HG03135 (cell line): Measurements from ENCODE around the gene LRP5.
A peak's percentile ranks its signal among the peaks of the same experiment; 100 is the strongest.
"Not testable (repeated sequence)": the region's sequence is repeated elsewhere in the genome, so short reads cannot be mapped to it uniquely, and the experiment has no call there.

ENCODE experiments used
- ATAC-seq: cut with Tn5 transposase; IDR thresholded peaks from one replicate; pipeline ENCODE4 v1.9.1; 2021; ENCODE audit warnings: mild to moderate bottlenecking, moderate library complexity; ENCODE audit not compliant: unreplicated experiment

The LRP5 gene

GRCh38 chr11:68460741-68461574 lies 148.6 kb downstream of the LRP5 start, which contains the start of gene PPP6R3:
TSS of gene PPP6R3 (plus strand) at chr11:68460752. CDS start at chr11:68537665, 76,913 bp downstream.
- ATAC-seq = peak; percentile 39

DNA sequence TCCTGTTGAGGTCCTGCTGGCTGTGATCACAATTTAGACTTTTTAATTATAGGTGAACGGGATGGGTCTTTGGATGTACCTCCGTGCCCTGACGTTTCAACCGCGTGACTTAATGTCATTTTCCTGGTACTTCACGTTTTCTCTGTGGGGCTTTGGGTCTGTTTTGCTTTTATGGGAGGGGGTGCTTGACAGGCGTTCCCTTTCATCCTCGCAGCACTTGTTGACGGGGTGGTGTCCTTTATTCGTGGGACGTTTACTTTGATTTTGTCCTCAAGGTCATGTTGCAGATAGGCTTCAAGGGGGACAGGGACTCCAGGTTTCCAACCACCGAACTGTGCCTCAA lies 149.2 kb downstream of the LRP5 start:
- ATAC-seq = no peak

DNA sequence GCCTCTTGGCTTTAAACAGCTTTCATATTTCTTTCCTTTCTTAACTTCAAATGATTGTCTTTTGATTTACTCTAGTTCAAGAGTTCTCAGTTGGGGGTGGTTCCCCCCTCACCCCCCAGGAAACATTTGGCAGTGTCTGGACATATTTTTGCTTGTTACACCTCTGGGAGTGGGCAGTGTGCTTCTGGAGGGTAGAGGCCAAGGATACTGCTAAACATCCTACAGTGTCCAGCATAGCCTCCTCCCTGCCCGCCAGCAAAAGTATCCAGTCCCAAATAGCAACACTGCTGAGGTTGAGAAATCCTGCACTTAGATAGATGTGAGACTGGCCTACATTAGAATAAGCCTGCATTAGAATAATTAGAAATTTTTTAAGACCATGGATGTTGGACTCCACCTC lies 151.3 kb downstream of the LRP5 start:
- ATAC-seq = no peak

GRCh38 chr11:68467201-68467834 lies 154.9 kb downstream of the LRP5 start:
- no peak for ATAC-seq

DNA sequence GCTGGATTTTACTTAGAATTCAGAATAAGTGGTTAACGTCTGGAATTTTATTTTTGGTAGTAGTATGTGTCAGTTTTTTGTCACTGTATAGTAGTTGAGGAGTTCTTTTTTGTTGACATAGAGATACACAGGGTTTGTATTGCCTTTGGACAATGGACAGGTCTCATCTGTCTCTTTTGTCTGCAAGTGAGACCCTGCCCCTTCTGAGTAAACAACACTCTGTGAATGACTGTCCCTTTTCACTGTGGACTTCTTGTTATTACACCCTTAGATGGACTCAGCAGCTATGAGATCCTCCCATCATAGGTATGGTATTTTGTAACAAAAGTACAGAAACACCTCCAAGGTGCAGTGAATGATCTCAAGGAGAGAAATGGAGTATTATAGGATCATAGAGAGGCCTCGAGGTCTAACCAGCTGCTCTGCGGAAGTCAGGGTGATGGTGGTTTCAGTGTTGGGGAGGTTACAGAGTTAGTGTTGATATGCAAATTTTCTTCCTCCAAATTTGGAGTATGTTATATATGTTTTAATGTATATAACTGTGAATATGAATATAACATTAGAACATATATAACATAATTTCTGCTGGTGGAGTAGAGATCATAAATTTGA lies 155.9 kb downstream of the LRP5 start:
- ATAC-seq = no peak

- ATAC-seq = no peak
These were observed 156.7 kb downstream of the LRP5 start for GRCh38 chr11:68469122-68469521.

DNA sequence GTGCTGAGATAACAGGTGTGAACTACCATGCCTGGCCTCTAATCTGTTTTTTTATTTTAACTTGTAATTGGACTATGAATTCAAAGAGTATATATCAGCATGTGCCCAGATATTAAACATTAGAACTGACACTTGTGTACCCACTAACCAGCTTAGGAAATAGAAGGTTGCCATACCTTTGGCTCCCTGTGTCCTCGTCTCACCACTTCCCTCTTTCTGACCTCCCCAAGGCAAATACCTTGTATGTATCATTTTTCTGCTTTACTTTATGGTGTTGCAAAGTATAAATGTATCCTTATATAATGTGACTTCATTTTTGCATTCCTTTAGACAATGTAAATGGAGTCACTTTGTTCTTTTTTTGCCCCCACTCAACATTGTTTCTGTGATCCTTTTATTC lies 157.3 kb downstream of the LRP5 start:
- ATAC-seq = no peak

DNA sequence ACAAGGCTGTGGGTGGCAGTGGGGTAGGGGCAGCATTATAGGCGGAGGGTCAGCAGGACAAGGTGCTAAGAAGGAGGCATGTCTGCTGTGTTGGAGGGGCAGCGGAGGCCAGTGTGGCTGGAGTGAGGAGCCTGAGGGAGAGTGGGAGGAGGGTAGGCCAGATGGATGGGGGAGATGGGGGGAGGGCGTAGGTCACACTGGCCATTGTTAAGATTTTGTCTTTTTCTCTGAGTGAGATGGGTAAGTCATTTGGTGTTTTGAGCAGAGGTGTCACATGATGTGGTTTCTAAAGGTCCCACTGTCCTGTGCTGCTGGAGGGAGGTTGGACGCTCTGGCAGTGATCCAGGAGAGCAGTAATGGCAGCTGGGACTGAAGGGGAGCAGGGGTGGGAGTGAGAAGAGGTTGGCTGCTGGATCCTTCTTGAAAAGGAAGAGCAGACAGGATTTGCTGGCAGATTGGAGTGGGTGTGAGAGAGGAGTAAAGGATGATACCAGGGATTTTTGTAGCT lies 158.0 kb downstream of the LRP5 start:
- ATAC-seq = no peak

GRCh38 chr11:68471360-68472340 lies 159.3 kb downstream of the LRP5 start:
- ATAC-seq = no peak

GRCh38 chr11:68472778-68473177 lies 160.4 kb downstream of the LRP5 start:
- no peak for ATAC-seq

GRCh38 chr11:68473693-68474092 lies 161.3 kb downstream of the LRP5 start:
- no peak for ATAC-seq

DNA sequence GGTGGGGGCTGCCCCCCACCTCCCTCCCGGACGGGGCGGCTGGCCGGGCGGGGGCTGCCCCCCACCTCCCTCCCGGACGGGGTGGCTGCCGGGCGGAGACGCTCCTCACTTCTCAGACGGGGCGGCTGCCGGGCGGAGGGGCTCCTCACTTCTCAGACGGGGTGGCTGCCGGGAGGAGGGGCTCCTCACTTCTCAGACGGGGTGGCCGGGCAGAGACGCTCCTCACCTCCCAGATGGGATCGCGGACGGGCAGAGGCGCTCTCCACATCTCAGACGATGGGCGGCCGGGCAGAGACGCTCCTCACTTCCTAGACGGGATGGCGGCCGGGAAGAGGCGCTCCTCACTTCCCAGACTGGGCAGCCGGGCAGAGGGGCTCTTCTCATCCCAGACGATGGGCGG lies 163.2 kb downstream of the LRP5 start:
- ATAC-seq = not testable (repeated sequence)

DNA sequence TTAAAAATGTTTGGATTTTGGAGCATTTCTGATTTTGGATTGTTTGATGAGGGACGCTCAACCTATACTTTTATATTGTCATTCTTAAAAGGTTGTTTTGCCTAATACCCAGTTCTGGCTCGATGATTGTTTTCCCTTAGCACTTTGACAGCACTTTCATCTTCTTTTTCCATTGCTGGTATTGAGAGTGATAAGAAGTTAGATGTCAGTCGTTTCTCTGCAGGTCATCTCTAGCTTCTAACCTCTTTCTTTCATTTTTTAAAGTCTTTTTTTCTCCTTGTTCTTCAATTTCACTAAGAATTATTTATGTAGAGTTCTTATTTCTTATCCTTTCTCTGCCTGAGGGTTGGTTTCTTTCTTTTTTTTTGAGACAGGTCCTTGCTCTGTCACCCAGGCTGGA lies 167.0 kb downstream of the LRP5 start:
- ATAC-seq = no peak

DNA sequence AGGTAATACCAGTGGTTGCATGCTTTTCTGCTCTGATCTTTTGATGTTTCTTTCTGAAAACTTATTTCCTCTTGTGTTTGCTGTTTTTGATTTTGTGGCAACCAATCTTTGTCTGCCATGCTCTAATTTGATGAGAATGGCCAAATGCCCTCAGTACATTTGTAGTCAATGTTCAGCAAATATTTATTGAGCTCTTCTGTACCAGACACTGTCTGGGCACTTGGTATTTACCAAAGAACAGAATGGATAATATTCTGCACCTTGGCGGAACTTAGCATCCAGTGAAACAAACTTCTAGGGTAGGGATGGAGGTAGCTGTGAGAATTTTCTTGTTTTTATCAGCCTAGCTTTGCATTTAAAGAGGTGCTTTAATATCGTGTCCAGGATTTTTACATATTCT lies 167.8 kb downstream of the LRP5 start:
- no peak for ATAC-seq

DNA sequence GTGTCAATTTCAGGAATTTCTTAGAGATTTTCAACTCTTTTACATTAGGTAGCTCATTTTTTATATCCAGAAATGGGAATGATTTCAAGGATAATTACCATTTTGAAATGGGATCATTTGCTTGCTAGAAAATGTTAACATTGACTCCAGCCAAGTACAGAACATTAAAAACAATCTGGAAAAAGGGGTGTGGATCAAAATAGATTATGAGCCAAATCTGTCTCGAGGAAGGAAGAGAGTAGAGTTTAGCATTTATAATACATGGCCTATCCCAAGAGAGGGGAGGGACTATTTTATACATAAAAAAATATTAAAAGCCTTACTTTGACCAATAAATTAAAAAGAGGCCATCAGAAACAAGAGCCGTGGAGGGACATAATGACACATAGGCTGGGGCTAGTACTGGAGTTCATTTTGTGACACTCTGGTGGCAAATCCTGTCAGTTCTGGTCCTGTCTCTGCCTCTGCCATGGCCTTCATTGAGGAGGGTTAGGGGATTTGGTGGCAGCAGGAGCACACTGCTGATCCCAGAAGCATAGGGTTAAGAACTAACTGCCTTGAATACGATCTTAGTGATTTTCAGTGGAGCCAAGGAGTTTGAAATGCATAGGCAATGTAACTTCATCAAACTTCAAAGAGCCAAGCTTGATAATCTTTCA lies 168.6 kb downstream of the LRP5 start:
- ATAC-seq = no peak

DNA sequence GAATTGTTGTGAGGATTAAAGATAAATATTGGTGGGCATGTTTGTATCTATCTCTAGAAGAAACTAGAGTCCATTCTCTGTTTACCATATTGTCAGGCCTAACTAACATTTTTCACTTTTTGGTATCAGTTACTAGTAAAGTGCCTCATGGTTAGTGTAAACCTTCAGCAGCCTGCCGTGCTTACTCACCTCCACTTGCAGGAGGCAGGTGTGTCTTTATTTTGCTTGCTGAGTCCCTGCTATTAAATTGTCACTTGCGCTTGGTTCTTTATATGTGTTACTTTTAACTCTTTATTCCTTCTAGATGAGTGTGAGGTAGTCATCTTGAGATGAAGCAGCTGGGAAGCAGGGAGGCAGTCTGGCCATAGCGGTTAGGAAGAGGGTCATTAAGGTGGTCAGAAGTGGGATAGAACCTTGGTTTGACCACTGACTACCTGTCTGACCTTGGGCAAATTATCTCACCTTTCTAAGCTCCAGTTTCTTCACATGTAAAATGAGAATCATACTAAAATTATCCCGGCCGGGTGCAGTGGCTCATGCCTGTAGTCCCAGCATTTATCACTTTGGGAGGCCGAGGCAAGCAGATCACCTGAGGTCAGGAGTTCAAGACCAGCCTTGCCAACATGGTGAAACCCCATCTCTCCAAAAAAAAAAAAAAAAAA lies 169.3 kb downstream of the LRP5 start:
- ATAC-seq = no peak

GRCh38 chr11:68488623-68489022 lies 176.2 kb downstream of the LRP5 start:
- no peak for ATAC-seq

DNA sequence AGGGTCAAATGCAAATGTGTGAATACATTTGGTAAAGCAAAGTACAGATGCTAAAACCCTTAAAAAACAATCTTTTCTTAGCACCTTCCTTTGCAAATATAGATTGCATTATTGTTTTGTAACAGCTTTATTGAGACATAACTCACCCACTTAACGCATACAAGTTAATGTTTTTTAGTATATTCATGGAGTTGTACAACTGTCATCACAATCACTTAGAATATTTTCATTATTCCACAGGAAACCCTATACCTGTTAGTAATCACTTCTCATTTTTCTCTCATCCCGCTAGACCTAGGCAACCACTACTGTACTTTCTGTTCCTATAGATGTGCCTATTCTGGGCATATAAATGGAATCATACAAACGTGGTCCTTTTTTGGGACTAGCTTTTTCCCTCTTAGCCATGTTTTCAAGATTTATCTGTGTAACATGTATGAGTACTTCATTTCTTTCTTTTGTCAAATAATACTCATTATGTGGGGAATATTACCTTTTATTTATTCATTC lies 182.9 kb downstream of the LRP5 start:
- no peak for ATAC-seq

GRCh38 chr11:68495872-68496271 lies 183.5 kb downstream of the LRP5 start:
- no peak for ATAC-seq
